ENCODE data around the gene RBM28. TPM values are rescaled to one million over a fixed set of nuclear protein-coding genes. Genes with fewer than 3 reads are reported as not detected.

Gene RBM28
- total RNA-seq, 1 experiment from 2014 or later: 100 TPM

DNA sequence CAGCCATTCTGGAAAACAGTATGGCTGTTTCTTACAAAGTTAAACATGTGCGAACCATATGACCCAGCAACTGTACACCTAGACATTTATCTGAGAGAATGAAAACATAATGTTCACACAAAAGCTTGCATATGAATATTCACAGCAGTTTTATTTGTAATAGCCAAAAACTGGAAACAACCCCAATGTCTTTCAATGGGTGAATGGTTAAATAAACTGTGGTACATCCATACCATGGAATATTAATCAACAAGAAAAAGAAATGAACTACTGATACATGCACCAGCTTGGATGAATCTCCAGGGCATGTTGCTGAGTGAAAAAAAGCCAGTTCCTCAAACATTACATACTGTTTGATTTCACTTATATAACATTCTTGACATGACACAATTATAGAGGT lies 65.3 kb downstream of the RBM28 start:
- TF ChIP-seq CTCF (conservative IDR thresholded peaks at IDR 0.05; ENCODE audit: low read depth, low read length): no peak
- no peak for TF ChIP-seq EZH2 (IDR thresholded peaks at IDR 0.05; ENCODE audit: borderline replicate concordance, low read depth, low read length, poor library complexity, severe bottlenecking)
- Histone ChIP-seq H3K4me3 (ENCODE audit: low read depth, low read length, poor library complexity, severe bottlenecking) (no peak overlapping the region), H3K36me3 (ENCODE audit: insufficient read depth, low read length, poor library complexity, severe bottlenecking) (no peaks in the 10 kb centered on the region), H3K9me3 (ENCODE audit: low read depth, low read length, poor library complexity, severe bottlenecking) (no peaks in the 10 kb centered on the region), H3K4me1 (ENCODE audit: insufficient read depth, low read length, poor library complexity, severe bottlenecking) (no peaks in the 10 kb centered on the region), H3K27ac (ENCODE audit: low read depth, low read length, poor library complexity, severe bottlenecking) (no peak overlapping the region), H3K27me3 (replicated peaks; ENCODE audit: insufficient read depth, low read depth, low read length, poor library complexity) (no peaks in the 10 kb centered on the region)
- no peak for DNase-seq (ENCODE audit: low spot score)
- BruUV-seq (replicated peaks): no TSS peak
- POLR2A ChIA-PET (ENCODE audit: low non-redundant PET): no interaction called here
- intact Hi-C loops (cut with micrococcal nuclease; ENCODE audit: unreplicated experiment): no loop called here
- CTCF ChIA-PET: no interaction called here

GRCh38 chr7:128275681-128276080 lies 68.0 kb downstream of the RBM28 start:
- TF ChIP-seq CTCF (conservative IDR thresholded peaks at IDR 0.05; ENCODE audit: low read depth, low read length): no peak
- no peak for TF ChIP-seq EZH2 (IDR thresholded peaks at IDR 0.05; ENCODE audit: borderline replicate concordance, low read depth, low read length, poor library complexity, severe bottlenecking)
- CTCF ChIA-PET: no interaction called here
- intact Hi-C loops (cut with micrococcal nuclease; ENCODE audit: unreplicated experiment): no loop called here

DNA sequence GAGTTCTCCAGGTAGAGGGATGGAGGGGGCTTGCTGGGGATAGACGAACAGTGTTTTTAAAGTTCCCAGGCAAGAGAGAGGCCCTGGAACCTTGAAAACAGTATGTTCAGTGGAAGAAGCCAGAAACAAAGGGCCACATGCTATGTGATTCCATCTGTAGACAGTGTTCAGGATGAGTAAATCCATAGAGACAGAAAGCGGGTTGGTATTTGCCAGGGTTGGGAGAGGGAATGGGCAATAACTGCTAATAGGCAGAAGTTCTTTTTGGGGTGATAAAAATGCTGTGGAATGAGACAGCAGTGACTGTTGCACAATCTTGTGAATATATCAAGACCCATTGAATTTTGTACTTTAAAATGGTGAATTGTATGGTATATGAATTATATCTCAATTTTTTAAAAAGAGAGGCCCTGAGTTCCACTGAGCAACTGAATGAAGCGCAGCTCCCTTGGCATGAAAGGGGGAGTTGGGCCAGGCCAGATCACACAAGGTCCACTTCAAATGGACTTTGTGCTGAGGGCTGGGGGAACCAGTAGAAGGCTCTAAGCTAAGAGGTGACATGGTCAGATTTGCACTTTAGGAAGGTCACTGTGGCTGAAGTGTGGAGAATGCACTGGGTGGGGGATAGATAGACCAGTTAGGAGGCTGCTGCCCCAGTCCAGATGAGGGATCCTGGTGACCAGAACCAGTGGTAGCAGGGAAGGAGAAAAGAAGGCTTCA lies 68.7 kb downstream of the RBM28 start:
- Histone ChIP-seq H3K36me3 (ENCODE audit: insufficient read depth, low read length, poor library complexity, severe bottlenecking) (no peaks in the 10 kb centered on the region), H3K9me3 (ENCODE audit: low read depth, low read length, poor library complexity, severe bottlenecking) (no peaks in the 10 kb centered on the region), H3K27ac (ENCODE audit: low read depth, low read length, poor library complexity, severe bottlenecking) (no peak overlapping the region), H3K4me1 (ENCODE audit: insufficient read depth, low read length, poor library complexity, severe bottlenecking) (no peaks in the 10 kb centered on the region), H3K27me3 (replicated peaks; ENCODE audit: insufficient read depth, low read depth, low read length, poor library complexity) (no peaks in the 10 kb centered on the region), H3K4me3 (ENCODE audit: low read depth, low read length, poor library complexity, severe bottlenecking) (no peak overlapping the region)
- intact Hi-C loops (cut with micrococcal nuclease; ENCODE audit: unreplicated experiment): no loop called here
- BruUV-seq (replicated peaks): no TSS peak
- POLR2A ChIA-PET (ENCODE audit: low non-redundant PET): no interaction called here
- CTCF ChIA-PET: no interaction called here
- DNase-seq (ENCODE audit: low spot score): no peak
- TF ChIP-seq EZH2 (IDR thresholded peaks at IDR 0.05; ENCODE audit: borderline replicate concordance, low read depth, low read length, poor library complexity, severe bottlenecking): no peak
- TF ChIP-seq CTCF (conservative IDR thresholded peaks at IDR 0.05; ENCODE audit: low read depth, low read length): no peak

More at GRCh38 chr7:128275681-128276080, 68.0 kb downstream of the RBM28 start:
- Histone ChIP-seq H3K27me3 (replicated peaks; ENCODE audit: insufficient read depth, low read depth, low read length, poor library complexity) (no peaks in the 10 kb centered on the region), H3K36me3 (ENCODE audit: insufficient read depth, low read length, poor library complexity, severe bottlenecking) (no peaks in the 10 kb centered on the region), H3K4me1 (ENCODE audit: insufficient read depth, low read length, poor library complexity, severe bottlenecking) (no peaks in the 10 kb centered on the region), H3K27ac (ENCODE audit: low read depth, low read length, poor library complexity, severe bottlenecking) (no peak overlapping the region), H3K9me3 (ENCODE audit: low read depth, low read length, poor library complexity, severe bottlenecking) (no peaks in the 10 kb centered on the region), H3K4me3 (ENCODE audit: low read depth, low read length, poor library complexity, severe bottlenecking) (no peak overlapping the region)
- no TSS peak for BruUV-seq (replicated peaks)
- no peak for DNase-seq (ENCODE audit: low spot score)
- POLR2A ChIA-PET (ENCODE audit: low non-redundant PET): no interaction called here

All from A673 (cell line).